Erythroblast (primary cell): ENCODE results near the gene FUT1.
A peak's percentile ranks its signal among the peaks of the same experiment; 100 is the strongest.

ENCODE experiments used
- DNase-seq, 2 experiments: peaks; one replicate each; lab custom pipeline; 2025; lab: John Stamatoyannopoulos, UW
- GATA1 ChIP-seq: IDR thresholded peaks from 2 replicates; pipeline ENCODE4 v1.6.1; 2011; ENCODE audit warnings: low read depth, mild to moderate bottlenecking, control low read depth, low read length, moderate library complexity
- POLR2A ChIP-seq: IDR thresholded peaks from 2 replicates; pipeline ENCODE4 v1.6.1; 2011; ENCODE audit warnings: mild to moderate bottlenecking, low read length

Gene FUT1

GRCh38 chr19:48780631-48781391 lies 28.4 kb upstream of the FUT1 start:
- TF ChIP-seq GATA1 = no peak
- TF ChIP-seq POLR2A = no peak
- DNase-seq = peak; percentile 82 to 83

- DNase-seq = no peak
- TF ChIP-seq POLR2A (no peak), GATA1 (no peak)
These were observed 27.2 kb upstream of the FUT1 start for GRCh38 chr19:48779636-48780035.

GRCh38 chr19:48777720-48778119 lies 25.3 kb upstream of the FUT1 start:
- TF ChIP-seq POLR2A (no peak), GATA1 (no peak)
- no peak for DNase-seq

GRCh38 chr19:48777139-48777538 lies 24.7 kb upstream of the FUT1 start:
- TF ChIP-seq GATA1 = no peak
- TF ChIP-seq POLR2A = no peak
- no peak for DNase-seq

- TF ChIP-seq POLR2A (no peak), GATA1 (no peak)
- DNase-seq = no peak
These were observed 20.1 kb upstream of the FUT1 start for GRCh38 chr19:48772503-48772953.

- TF ChIP-seq POLR2A = no peak
- no peak for TF ChIP-seq GATA1
- no peak for DNase-seq
These were observed 18.5 kb upstream of the FUT1 start for GRCh38 chr19:48770734-48771472.

- TF ChIP-seq POLR2A (no peak), GATA1 (no peak)
- DNase-seq = no peak
These were observed 17.8 kb upstream of the FUT1 start for GRCh38 chr19:48770266-48770665.

- no peak for DNase-seq
- TF ChIP-seq POLR2A (no peak), GATA1 (no peak)
These were observed 16.7 kb upstream of the FUT1 start for GRCh38 chr19:48768994-48769713.

- DNase-seq = peak; percentile 69 to 76
These were observed 15.8 kb upstream of the FUT1 start for GRCh38 chr19:48768171-48768753.

GRCh38 chr19:48765816-48766215 lies 13.4 kb upstream of the FUT1 start:
- DNase-seq = peak; percentile 80 to 90

- DNase-seq = no peak
- TF ChIP-seq POLR2A (no peak), GATA1 (no peak)
These were observed 8.2 kb upstream of the FUT1 start for GRCh38 chr19:48760504-48761205.

- TF ChIP-seq POLR2A (no peak), GATA1 (no peak)
- DNase-seq = no peak
These were observed 5.3 kb upstream of the FUT1 start for GRCh38 chr19:48757741-48758144.

- DNase-seq = no peak
- TF ChIP-seq POLR2A (no peak), GATA1 (no peak)
These were observed 4.7 kb upstream of the FUT1 start for GRCh38 chr19:48757089-48757675.
